Gastrocnemius medialis (tissue), 4 donors: ENCODE data around the gene DMKN.

Experiments used
- CTCF ChIP-seq, 5 experiments: fragments of 450-650 bp in 3 of 5; fragments of 200-600 bp in 2 of 5; sonication (generic) in 2 of 5; IDR thresholded peaks in 4 of 5; conservative IDR thresholded peaks in 1 of 5; 1 replicate in 4 of 5; 2 replicates in 1 of 5; pipeline ENCODE4 v1.5.1; 2016 to 2019; ENCODE audit warnings: antibody characterized with exemption in 5 of 5, mild to moderate bottlenecking in 3 of 5, moderate library complexity in 3 of 5
- POLR2A ChIP-seq, 2 donors: fragments of 450-650 bp; IDR thresholded peaks; one replicate each; pipeline ENCODE4 v1.6.1; 2017; ENCODE audit warnings: antibody characterized with exemption in 2 of 2, mild to moderate bottlenecking in 2 of 2, moderate library complexity in 2 of 2

DNA sequence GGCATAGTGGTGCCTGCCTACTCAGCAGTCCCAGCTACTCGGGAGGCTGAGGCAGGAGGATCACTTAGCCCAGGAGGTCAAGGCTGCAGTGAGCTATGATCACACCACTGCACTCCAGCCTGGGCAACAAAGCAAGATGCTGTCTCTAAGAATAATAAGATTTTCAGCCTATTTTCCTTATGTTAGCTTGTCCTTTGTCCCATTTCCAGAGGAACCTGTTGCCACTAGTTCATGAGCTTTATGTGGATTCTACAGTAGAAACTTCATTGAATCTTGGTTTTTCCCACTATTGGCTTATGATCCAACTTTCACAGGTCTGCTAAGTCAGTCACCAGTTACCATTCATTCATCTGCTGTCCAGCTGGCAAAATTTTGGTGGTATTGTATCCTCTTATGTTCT is 47.2 kb downstream of the DMKN start:
- no peak for TF ChIP-seq CTCF (IDR thresholded peaks at IDR 0.05 in 4 of 5, conservative IDR thresholded peaks at IDR 0.05 in 1 of 5)
- no peak for TF ChIP-seq POLR2A (IDR thresholded peaks at IDR 0.05)
